HG03575 (cell line): ENCODE measurements around the gene RRBP1.
"Not testable (repeated sequence)": the region's sequence is repeated elsewhere in the genome, so short reads cannot be mapped to it uniquely, and the experiment has no call there.

ENCODE experiments used
- ATAC-seq: cut with Tn5 transposase; IDR thresholded peaks from one replicate; pipeline ENCODE4 v1.9.1; 2021; ENCODE audit not compliant: unreplicated experiment, insufficient number of reproducible peaks, low FRiP score; ENCODE audit errors: extremely low read depth

Gene RRBP1

DNA sequence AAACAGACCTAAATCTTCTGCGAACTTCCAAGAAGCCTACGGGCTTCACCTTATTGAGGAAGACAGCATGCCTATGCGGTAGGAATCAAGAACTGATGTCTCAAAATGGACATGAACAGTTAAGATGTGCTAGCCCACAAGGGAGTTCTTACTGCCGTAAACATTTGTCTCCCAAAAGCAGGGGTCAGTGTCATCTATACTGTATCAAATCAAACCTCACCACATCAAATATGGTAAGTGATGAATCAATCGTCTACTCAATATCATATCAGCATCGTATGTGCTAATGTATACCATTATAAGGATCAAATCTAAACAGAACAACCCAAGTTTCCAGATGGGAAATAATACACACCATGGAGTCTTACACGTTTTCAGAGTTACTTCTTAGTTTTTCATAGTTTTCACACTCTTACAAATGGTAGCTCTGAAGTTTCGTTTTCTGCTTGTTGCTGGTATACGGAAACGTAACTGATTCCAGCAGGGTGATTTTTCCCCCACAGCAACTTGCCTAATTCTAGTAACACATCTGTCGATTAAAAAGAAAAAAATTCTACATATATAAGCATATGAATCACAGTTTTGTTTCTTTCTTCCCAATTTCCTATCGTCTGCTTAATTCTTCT is 12.6 kb downstream of the RRBP1 start:
- ATAC-seq = no peak

DNA sequence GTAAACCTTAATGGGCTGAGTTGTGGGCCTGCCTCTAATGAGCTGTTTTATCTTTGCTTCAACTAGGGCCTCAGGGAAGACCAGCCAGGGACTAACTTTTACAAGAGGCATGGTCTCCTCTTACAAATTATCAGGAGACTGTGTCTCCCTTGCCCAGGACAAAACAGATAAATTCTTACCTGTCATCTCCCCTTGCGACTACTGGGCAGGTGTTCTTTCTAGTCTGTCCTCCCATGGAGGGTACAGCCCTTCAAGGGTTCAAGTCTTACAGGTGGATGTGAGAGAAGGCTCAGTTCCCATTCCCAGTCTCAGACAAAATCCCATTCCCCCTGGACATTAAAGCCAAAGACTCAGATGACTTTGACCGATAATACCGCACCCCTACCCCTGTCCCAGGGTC is 13.6 kb downstream of the RRBP1 start:
- ATAC-seq = no peak

- no peak for ATAC-seq
These were observed 14.6 kb downstream of the RRBP1 start for GRCh38 chr20:17667445-17667844.

DNA sequence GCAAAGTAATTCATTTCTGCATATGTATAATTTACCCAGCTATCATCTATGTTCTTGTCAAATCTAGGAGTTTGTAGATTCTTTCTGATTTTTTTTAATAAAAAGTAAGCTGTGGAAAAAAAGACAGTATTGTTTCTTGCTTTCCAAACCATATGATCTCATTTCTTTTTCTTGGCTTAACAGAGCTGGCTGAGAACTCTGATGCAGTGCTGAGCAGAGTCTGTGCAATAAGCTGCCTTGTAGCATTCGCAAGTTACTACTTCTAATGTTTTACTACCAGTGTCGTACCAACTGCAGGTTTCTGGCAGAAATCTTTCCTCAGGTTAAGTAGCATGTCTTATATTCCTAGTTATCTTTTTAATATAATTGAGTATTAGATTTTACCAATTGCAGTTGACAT is 15.6 kb downstream of the RRBP1 start:
- no peak for ATAC-seq

DNA sequence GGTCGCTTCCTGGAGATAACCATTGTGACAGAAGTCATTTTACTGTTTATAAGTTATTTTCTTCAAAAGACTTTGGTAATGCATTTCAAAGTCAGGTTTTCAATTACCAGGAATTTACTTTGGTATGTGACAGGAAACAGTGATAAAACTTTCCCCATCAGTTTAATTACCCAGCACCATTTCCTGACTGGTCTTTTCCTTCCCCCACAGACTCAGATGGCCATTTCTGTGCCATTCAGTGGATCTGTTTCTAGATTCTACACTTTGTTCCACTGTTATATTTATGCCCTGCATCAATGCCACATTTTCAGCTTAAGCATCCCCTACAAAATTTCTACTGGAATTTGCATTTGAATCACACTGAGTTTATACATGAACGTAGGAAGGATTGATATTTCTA is 16.3 kb downstream of the RRBP1 start:
- ATAC-seq = no peak

DNA sequence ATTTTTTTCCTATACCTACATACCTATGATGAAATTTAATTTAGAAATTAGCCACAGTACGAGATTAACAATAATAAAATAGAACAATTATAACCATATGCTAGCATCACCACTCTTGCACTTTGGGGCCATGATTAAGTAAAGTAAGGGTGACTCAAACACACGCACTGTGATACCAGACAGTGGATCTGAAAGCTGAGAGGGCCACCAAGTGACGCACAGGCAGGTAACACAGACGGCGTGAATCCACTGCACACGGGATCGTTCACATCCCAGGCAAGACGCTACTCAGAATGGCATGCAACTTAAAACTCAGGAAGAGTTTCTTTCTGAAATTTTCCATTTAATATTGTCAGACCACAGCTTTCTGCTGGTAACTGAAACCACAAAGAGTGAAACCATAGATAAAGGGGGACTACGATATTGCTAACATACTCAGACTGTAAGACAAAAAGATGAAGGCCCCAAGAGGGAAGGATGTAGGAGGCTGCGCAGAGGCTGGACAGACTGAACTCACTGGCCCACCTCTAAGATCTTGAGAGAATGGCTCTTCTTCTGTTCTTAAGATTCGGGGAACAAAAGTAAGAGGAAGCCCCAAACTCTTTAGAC is 17.9 kb downstream of the RRBP1 start:
- ATAC-seq = no peak

DNA sequence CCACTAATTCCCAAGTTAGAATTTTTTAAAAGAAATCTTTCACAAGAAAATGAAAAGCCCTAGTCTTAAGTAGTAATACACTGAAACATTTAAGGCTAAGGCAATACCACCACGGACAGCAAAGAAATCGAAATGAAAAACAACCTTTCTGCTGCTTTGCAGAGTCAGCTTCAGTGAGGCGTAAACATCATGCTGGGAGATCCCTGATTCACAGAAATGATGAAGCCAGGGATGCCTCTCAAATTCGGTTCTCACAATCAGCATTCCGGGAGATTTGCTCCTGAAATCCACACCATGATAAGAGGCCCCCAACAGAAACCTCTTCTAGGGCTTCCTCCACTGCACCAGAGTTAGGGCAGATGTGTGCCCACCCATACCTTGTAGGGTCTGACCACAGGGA is 18.6 kb downstream of the RRBP1 start:
- ATAC-seq = no peak

GRCh38 chr20:17663040-17663399 is 19.0 kb downstream of the RRBP1 start:
- ATAC-seq = no peak

DNA sequence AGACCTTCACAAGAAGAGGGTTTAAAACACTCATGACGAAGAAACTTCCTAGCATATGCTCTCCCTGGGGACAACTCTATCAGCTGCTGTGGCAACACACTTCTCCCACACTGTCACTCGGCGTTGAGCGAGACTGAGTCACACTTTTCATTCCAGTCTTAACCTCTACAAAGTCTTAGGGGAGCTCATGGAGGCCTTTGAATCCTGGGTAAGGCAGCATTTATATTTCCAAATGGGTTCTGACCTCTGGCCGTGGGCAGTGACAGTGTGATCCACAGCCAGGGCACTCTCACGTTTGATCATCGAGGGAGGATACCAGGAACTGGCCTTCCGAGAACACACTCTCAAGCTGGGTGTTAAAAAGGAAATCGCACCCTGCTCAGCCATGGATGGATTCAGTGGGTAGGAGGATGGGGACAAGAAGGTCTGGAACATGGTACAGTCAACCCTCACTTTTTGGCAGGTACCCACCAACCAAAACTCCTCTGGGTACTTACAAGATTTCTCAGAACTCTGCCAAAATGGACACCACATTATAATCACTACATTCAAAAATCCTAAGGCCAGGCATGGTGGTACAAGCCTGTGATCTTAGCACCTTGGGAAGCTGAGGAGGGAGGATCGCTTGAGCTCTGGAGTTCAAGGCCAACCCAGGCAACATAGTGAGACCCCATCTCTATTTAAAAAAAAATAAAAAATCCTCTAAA is 19.6 kb downstream of the RRBP1 start:
- ATAC-seq = no peak

DNA sequence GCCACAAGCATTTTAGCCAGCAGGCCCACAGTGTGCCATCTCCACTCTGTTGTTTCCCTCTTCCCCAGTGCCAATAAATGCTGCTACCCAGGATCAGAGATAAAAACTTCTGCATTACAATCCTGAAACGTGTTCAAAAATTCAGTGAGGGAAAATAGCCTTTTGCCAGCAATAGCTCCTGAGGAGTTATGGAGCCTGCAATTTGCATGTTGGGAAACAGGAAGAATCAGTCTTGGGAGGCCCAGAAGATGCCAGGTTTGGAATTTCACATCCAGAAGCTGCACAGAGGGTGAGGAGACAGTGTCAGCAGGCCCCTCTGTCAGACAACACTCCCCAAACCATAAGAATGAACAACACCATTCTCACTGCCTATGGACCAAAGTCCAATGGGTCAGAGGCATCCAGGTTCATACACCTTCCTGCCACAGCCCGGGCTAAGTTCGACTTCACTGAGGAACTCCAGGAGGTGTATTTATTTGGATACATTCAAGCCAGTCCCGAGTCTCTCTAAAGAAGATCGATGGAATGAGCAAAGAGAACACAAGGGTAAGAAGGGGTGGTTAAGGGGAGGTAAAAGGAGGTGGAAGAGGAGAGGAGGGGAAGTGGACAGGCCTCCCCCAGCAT is 20.8 kb downstream of the RRBP1 start:
- ATAC-seq = no peak

- no peak for ATAC-seq
These were observed 21.4 kb downstream of the RRBP1 start for GRCh38 chr20:17660667-17661066.

GRCh38 chr20:17659801-17660200 is 22.2 kb downstream of the RRBP1 start:
- ATAC-seq = no peak

- not testable (repeated sequence) for ATAC-seq
These were observed 22.7 kb downstream of the RRBP1 start for GRCh38 chr20:17659344-17659743.

DNA sequence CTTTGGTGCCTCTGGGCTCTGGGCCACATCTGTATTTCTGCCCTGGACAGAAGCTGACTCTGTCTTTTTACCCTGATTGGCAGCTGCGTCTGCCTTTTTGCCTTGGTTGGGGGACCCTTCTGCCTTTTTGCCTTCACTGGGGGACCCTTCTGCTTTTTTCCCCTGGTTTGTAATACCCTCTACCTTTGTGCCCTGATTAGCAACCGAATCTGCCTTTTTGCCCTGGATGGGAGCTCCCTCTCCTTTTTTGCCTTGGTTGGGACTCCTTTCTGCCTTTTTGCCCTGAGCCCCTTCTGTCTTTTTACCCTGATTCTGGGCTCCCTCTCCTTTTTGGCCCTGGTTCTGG is 23.4 kb downstream of the RRBP1 start:
- ATAC-seq = no peak

DNA sequence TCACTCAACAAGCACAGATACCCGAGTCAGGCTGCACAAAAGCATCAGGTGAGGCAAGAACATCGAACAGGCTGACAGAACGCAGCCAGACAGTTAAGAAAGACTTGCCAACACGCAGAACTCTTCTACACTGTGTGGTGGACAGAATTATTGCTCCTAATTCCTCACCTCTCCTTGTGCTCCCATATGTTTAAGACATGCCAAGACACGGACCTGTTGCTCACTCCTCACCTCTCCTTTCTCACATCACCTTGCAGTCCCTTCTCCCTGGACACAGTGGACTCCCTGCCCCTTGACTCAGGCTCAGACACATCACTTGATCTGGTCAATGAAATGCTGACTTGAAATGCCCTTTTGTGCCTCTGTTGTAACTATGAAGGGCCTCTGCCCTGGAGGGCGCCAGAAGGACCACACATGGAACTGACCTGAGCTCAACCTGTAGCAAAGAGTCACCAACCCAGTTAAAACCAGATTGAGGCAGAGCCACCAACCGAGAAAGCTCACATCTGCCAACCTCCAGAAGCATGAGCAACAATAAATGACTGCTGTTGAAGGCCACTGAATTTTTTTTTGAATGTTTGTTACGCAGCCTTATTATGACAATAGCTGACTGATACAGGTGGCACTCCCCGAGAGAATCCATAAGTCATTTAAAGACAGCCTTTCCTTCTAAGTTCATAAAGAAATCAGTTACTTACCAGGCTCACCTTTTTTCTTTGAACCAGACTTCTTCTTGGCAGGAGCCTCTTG is 24.0 kb downstream of the RRBP1 start:
- no peak for ATAC-seq

DNA sequence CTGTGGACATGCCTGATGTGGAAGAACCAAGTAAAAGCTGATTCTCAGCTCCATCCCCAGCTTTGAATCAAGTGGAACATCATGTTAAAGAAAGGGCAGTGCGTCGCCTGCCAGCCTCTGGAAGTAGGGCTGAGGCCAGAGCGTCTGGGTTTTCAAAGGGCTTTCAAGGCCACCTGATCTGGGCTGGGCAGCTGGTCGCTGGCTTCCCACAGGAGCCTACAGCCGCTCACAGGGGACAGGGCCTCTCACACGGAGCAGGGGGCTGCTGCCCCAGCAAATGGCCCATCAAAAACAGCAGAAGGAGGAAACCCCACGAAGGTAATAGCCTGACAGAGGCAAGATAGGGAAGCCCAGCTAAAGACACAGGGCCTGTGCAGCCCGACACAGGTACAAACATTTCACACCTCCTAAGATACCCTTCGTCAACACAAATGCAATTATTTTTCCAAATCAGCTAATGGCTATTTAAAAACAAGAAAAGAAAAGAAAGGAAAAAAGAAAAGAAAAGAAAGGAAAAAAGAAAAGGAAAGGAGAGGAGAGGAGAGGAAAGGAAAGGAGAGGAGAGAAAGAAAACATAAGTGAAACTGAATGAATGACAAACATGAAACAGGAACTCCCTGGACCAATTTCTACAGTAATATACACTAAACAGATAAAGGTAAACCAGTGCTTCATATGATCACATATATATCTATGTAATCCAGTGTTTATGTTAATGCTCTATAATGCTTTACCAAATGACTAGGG is 24.8 kb downstream of the RRBP1 start:
- no peak for ATAC-seq

GRCh38 chr20:17655865-17656479 is 26.1 kb downstream of the RRBP1 start:
- ATAC-seq = no peak

DNA sequence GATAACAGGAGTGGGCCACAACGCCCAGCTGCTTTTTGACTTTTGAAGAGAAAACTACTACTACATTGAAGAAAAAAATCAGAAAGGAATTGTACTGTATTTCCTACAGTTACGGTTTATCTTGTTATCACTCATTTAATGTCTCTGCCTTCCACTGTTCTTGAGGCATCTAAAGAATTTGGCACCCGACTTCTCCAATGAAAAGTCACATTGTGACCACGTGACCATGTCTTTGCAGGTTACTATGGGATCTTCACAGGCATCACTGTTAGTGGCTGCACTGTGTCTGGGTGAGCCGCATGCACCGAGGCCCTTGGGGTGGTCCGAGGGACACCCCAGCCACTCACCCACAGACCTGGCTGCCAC is 26.8 kb downstream of the RRBP1 start:
- no peak for ATAC-seq
